ENCODE data around the gene MFNG.

GRCh38 chr22:37451218-37451617 is 35.0 kb downstream of the MFNG start:
- TF ChIP-seq EZH2phosphoT487 (IDR thresholded peaks at IDR 0.05; ENCODE audit: borderline replicate concordance, low read length): no peak
- TF ChIP-seq CTCF (IDR thresholded peaks at IDR 0.05; ENCODE audit: low read depth, low read length, poor library complexity, severe bottlenecking): no peak

All from DOHH2 (cell line).